ENCODE measurements around the gene CIDEC.

Gene CIDEC

DNA sequence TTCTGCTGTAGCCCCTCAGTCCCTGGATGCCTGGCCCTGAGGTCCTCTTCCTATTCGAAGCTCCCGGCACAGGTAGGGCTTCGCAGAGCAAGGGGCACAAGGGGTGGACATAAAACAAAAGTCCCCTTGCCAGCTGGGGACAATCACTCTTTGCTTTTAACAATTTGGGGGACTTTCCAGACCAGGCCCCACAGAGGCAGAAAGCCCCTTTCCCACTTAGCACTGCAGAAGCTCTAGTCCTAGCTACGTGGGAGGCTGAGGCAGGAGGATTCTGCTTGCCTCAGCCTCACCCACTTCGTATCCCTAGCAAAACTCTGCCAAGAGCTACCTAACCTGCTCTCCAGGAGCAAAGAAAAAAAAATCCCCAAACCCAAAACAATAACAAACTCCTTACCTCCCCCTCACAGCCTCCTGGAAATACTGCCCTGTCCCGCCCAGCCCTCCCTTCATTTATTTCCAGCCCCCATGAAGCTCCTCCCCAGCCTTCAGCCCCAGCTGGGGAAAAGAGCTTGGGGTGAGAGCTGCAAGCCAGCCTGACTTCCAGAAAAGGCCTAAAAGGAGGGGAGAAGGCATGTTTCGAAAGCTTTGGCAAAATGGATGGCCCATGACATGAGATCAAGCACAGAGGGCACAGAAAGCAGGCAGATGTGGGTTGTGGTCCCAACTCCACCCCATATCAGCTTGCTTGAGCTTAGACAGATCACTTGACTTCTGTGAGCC lies at the start of gene CIDEC:
Gene CIDEC (minus strand): TSS at position 424 of the 720 bp plus-strand sequence. CDS start 1,767 bp downstream, outside the sequence.
- DNase-seq: no peak

GRCh38 chr3:9928158-9928557 lies 48.1 kb upstream of the CIDEC start:
- no peak for DNase-seq

DNA sequence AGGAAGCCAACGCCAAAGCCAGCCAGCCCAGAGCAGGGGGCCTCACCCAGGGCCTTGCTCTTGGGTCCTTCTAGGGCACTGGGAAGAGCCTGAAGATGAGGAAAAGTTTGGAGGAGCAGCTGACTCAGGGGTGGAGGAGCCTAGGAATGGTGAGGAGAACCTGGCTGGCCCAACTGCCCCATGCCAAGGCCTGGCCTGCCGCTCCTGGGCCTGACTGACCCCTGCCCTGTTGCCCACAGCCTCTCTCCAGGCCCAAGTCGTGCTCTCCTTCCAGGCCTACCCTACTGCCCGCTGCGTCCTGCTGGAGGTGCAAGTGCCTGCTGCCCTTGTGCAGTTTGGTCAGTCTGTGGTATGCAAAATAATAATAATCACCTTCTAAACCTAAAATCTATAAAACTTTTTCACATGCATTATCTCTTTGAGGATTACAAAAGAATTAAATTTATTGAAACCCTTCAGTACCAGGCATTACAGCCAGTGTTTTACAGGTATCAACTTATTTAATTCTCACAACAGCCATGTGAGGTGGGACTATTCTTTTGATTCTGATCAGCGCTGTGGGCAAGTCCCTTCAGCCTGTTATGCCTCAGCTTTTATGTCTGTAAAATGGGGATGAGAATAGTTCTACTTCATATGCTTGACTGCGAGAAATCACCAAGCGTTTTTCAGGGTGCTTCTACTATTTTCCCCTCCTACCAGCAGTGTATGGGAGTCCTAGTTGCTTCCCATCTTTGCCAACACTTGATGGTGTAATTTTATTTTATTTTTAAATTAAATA lies 38.4 kb upstream of the CIDEC start:
- no peak for DNase-seq

- no peak for DNase-seq
These were observed 37.8 kb upstream of the CIDEC start for GRCh38 chr3:9917820-9918219.

DNA sequence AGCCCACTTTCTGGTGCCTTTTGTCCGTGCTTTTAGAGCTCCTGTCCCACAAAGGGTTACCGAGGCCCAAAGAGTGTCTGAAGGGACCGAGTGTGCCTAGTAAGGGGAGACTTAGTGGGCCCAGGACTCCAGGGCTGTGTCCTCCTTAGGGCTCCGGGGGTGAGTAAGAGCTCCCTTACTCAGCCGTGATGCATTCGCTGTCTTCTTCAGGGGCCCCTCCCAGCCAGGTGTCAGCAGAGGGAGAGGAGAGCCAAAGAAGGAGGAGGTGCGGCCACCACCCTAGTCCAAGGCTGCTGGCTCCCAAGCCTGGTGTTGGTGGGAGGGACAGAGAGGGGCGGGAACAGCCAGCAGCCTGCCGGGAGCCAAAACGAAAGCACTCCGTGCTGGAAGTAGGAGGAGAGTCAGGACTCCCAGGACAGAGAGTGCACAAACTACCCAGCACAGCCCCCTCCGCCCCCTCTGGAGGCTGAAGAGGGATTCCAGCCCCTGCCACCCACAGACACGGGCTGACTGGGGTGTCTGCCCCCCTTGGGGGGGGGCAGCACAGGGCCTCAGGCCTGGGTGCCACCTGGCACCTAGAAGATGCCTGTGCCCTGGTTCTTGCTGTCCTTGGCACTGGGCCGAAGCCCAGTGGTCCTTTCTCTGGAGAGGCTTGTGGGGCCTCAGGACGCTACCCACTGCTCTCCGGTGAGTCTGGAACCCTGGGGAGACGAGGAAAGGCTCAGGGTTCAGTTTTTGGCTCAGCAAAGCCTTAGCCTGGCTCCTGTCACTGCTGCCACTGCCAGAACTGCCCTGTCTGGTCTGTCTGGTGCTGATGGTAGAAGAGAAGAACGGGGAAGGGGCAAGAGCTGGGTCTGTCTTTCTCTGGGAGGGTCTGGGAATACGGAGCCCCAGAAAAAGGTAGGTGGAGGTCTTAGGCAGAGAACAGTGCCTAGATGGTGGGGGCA lies 37.0 kb upstream of the CIDEC start, which contains the start of gene IL17RC:
Gene IL17RC (plus strand): TSS at position 365 of the 947 bp plus-strand sequence. CDS start 218 bp downstream, at position 583.
- no peak for DNase-seq

DNA sequence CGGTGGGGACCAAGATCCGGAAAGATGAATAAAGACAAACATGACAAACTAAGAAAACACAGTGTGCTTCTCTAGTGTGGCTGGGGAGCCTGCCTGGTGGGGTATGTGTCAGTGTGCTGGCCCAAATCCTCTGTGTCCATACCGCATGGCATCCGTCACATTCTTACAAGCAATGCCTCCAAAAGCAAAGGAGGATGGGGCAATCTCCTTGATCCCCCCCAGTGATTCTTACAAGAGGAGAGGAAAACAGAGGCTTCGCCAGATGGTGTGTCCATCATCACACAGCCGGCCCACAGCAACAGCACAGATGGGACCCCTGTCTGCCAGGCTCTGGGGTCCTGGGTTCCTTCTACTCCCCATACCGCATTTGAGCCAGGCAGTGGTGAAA lies 36.3 kb upstream of the CIDEC start:
- DNase-seq: no peak

DNA sequence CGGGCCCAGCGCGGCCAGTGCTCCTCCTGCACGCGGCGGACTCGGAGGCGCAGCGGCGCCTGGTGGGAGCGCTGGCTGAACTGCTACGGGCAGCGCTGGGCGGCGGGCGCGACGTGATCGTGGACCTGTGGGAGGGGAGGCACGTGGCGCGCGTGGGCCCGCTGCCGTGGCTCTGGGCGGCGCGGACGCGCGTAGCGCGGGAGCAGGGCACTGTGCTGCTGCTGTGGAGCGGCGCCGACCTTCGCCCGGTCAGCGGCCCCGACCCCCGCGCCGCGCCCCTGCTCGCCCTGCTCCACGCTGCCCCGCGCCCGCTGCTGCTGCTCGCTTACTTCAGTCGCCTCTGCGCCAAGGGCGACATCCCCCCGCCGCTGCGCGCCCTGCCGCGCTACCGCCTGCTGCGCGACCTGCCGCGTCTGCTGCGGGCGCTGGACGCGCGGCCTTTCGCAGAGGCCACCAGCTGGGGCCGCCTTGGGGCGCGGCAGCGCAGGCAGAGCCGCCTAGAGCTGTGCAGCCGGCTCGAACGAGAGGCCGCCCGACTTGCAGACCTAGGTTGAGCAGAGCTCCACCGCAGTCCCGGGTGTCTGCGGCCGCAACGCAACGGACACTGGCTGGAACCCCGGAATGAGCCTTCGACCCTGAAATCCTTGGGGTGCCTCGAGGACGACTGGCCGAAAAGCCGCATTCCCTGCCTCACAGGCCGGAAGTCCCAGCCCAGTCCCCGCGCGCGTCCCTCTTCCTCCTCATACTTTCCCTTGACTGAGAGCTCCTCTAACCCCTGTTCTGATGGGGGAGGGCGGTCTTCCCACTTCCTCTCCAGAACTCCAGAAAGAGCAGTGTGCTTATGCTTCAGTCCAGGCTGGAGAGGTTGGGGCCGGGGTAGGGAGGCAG lies 35.4 kb upstream of the CIDEC start:
- DNase-seq: no peak

DNA sequence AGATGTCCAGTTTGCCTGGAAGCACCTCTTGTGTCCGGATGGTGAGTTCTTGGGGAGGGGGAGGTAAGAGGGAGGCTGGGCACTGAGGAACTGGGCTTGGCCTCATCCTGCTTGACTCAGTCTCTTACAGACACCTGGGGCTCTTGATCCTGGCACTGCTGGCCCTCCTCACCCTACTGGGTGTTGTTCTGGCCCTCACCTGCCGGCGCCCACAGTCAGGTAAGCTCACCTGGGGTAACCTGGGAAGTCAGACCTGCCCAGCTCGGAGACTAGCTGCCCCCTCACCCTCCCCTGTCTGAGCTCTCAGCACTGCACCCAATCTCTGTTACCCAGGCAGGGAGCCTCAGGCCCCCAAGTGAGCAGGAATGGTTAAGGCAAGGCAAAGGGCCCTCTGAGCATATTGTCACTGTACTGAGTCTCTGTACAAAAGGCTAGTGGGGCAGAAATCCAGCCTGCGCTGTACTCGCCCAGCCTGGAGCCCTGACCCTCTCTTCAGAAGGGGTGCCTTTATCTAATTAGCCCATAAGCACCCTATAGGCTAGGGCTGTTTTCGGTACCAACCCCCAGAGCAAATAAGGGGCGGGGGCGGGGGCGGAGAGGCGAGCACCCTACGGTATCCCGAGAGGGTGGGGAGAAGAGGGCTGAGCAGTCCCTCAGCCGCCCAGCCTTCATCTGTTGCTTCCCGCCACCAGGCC lies 34.7 kb upstream of the CIDEC start:
- DNase-seq: no peak

DNA sequence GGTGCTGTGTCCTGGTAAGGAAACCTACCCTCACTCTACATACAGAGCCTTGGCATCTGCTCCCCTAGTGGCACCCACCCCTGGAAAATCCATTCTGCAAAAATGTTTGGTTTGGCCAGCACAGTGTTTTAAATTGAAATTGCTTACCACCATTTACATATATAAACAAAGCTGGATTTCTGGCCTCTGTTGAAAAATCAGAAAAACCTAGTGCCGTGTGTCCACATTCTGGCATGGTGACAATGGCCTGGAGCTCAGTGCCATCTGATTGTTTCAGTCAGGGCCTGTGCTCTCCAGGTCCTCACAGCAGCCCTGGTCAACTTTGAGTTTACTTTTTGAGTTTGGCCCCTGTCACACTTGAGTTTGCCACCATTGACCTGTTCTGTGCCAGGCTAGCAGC lies 34.0 kb upstream of the CIDEC start:
- DNase-seq: no peak

GRCh38 chr3:9913601-9914000 lies 33.5 kb upstream of the CIDEC start:
- no peak for DNase-seq

- no peak for DNase-seq
These were observed 32.4 kb upstream of the CIDEC start for GRCh38 chr3:9912294-9912935.

- no peak for DNase-seq
These were observed 31.8 kb upstream of the CIDEC start for GRCh38 chr3:9911863-9912262.

- no peak for DNase-seq
These were observed 29.4 kb upstream of the CIDEC start for GRCh38 chr3:9909221-9910013.

DNA sequence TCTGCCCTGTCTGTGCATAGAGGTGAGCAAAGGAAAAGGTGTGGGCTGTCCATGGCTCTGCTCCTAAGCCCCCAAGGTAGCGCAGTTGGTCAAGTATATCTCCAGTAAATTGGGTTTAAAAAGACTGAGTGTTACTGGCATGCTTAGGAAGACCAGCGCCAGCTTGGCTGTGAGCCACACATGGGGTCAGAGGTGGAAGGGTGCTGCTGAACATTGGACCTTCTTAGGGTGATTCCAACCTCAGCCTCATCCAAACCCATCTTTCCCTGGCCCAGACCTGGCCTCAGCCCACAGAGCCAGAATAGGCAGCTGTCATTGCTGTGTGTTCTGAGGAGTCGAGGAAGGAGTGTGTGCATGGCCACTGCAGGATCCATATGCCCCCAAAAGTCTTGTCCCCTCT lies 28.2 kb upstream of the CIDEC start:
- DNase-seq: no peak

GRCh38 chr3:9906480-9906879 lies 26.4 kb upstream of the CIDEC start:
- no peak for DNase-seq

- DNase-seq: no peak
These were observed 23.9 kb upstream of the CIDEC start for GRCh38 chr3:9903904-9904303.

GRCh38 chr3:9903238-9903624 lies 23.2 kb upstream of the CIDEC start:
- no peak for DNase-seq

- no peak for DNase-seq
These were observed 22.6 kb upstream of the CIDEC start, which contains the start of gene IL17RE for GRCh38 chr3:9902372-9903237. Gene IL17RE (plus strand): TSS chr3:9902848. CDS start chr3:9902933, 85 bp downstream.

DNA sequence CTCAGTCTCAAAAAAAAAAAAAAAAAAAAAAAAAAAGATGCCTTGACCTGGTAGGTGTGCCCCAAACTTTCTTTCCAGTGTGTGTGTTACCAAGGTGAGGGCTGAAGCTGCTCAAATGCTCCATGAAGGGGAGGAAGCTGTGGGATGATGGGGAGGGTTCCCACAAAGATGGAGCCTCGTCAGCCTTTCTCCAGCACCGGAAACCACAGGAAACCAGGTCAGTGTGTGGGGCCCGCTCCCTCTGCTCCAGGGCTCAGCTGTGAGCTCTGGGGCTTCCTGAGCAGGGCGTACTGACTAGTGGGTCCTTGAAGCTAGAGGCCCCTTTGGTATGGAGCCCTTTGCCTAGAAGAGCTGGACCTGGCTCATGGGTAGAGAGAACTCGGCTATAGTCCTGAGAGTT lies 21.9 kb upstream of the CIDEC start:
- no peak for DNase-seq
